ENCODE results near the gene NCK1. TPM values are rescaled to one million over a fixed set of nuclear protein-coding genes. Genes with fewer than 3 reads are reported as not detected.
"Not testable (repeated sequence)": the region's sequence is repeated elsewhere in the genome, so short reads cannot be mapped to it uniquely, and the experiment has no call there.

Gene NCK1
- total RNA-seq, 1 donor from 2014 or later = 22.1 TPM

DNA sequence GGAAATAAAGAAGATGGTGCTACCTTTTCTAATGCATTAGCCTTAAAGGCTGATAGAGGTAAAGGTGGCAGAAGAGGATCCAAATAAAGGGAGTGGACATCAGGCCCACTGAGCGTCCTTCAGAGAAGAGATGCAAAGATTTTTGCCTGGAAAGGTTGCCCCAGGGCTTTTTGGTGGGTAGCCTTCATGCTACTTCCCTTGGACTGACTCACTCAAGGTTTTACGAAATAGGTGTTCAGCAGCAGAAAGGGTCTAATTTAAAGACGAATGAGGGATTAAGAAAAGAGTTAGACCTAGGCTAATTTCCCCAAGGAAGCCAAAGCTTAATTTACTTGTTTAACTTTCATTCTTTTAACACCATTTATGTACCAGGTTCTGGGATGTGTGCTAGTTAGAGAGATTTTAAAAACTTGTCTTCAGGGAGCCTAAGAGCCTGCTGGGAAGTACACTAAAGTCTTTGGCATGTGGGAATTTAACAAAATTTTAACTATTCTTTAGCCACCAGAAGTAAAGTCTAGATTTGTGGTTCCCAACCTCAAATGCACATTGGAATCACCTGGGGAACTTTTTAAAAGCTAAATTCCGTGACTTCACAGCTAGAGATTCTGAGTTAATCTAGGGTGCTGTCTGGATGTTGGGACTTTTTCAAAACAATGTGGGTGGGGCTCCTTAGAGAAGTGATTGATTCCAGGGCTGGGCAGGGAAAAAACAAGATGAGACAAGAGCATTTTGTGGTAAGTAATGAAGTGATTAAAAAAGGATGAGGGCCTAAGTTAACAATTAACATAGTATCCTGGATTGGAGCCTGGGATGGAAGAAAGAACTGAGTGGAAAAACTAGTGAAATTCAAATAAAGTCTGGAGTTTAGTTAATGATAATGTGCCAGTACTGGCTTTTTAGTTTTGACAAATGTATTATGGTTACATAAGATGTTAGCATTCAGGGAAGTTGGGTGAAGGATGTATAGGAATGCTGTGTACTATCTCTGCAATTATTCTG lies 99.1 kb downstream of the NCK1 start:
- intact Hi-C loops (cut with DNase I) = no loop called here
- DNase-seq (ENCODE audit: low spot score) = no peak

GRCh38 chr3:136962927-136963326 lies 100.9 kb downstream of the NCK1 start:
- intact Hi-C loops (cut with DNase I) = no loop called here
- no peak for DNase-seq (ENCODE audit: low spot score)

DNA sequence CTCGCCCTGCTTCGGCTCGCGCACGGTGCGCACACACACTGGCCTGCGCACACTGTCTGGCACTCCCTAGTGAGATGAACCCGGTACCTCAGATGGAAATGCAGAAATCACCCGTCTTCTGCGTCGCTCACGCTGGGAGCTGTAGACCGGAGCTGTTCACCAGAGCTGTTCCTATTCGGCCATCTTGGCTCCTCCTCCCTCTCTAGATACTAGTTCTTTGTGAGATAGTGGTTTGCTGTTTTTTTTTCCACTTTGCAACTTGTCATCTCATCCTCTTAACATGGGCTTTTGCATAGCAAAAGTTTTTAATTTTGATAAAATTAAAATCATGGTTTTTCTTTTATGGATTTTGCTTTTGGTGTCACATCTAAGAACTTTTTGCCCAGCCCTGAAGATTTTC lies 107.5 kb downstream of the NCK1 start:
- not testable (repeated sequence) for DNase-seq (ENCODE audit: low spot score)

DNA sequence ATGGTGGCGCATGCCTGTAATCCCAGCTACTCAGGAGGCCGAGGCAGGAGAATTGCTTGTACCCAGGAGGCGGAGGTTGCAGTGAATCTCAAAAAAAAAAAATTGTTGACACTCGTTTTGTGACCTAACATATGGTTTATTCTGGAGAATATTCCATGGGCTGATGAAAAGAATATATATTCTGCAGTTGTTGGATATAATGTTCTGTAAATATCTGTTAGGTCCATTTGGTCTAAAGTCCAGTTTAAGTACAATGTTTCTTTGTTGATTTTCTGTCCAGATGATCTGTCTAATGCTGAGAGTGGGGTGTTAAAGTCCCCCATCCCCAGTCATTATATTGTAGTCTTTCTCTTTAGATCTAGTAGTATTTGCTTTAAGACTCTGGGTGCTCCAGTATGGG lies 111.3 kb downstream of the NCK1 start:
- no peak for DNase-seq (ENCODE audit: low spot score)
- intact Hi-C loops (cut with DNase I) = no loop called here

More for the DNA sequence above, 107.5 kb downstream of the NCK1 start:
- intact Hi-C loops (cut with DNase I) = not testable (repeated sequence)

DNA sequence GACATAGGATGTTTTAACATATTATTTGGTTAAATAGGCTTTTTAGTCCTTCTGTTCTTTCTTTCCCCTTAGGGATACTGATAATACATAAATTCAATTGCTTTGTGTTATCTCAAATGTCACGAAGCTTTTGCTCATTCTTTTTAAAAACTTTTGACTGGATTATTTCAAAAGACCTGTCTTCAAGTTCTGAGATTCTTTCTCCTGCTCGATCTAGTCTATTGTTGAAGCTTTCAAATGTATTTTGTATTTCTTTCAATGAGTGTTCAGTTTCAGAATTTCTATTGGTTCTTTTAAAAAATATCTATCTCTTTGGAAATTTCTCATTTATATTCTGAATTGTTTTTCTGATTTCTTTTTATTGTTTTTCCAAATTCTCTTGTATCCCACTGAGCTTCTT lies 112.7 kb downstream of the NCK1 start:
- DNase-seq (ENCODE audit: low spot score) = no peak
- intact Hi-C loops (cut with DNase I) = no loop called here

DNA sequence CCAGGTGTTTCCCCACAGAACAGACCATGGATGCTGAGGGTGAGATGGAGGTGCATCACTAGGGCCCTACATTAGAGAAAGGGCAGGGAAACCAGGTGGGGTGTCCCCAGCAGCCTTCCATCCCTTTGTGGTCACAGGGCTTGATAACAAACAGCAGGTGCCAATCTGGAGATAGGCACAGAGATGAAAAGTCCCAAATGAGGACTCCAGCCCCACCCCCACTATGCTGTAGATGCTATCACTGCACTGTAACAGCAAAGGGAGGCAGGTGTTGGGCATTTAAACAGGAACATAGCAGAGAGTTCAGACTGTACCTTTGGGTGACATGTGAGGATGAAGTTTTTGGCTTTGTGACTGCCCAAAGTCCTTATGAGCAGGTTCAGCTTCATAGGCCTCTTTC lies 117.2 kb downstream of the NCK1 start:
- DNase-seq (ENCODE audit: low spot score) = no peak
- intact Hi-C loops (cut with DNase I) = no loop called here

DNA sequence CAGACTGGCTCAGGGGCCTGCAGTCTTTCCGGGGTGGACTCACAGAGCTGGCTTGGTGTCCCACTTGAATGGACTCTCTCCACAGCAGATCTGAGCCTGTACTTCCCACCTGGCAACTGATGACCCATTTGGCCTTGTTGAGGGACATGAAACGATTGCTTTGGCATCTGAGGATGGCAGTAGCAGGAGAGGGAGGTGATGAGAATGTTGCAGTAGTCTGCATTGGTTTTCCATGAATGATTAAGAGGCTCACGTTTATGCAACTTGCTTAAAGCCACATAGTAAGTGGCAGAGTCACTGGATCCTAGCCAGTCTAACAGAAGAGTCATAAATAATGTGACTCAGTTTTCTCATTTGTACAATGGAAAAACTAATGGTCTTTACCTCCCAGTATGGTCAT lies 117.7 kb downstream of the NCK1 start:
- DNase-seq (ENCODE audit: low spot score) = no peak
- intact Hi-C loops (cut with DNase I) = no loop called here

DNA sequence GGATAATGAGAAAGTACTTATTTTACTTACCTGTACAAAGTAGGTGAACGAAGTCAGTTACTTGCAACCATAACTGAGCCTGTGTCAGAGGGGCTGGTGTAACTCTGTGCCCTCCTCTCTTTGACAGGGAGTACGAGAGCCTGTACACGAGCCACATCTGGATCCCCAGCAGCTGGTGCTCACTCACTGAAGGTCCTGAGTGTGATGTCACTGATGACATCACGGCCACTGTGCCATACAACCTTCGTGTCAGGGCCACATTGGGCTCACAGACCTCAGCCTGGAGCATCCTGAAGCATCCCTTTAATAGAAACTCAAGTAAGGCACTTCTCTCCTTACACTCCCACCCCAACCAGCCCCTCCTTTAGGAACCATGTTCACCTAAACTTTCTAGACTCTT lies 120.0 kb downstream of the NCK1 start:
- intact Hi-C loops (cut with DNase I) = no loop called here
- no peak for DNase-seq (ENCODE audit: low spot score)

DNA sequence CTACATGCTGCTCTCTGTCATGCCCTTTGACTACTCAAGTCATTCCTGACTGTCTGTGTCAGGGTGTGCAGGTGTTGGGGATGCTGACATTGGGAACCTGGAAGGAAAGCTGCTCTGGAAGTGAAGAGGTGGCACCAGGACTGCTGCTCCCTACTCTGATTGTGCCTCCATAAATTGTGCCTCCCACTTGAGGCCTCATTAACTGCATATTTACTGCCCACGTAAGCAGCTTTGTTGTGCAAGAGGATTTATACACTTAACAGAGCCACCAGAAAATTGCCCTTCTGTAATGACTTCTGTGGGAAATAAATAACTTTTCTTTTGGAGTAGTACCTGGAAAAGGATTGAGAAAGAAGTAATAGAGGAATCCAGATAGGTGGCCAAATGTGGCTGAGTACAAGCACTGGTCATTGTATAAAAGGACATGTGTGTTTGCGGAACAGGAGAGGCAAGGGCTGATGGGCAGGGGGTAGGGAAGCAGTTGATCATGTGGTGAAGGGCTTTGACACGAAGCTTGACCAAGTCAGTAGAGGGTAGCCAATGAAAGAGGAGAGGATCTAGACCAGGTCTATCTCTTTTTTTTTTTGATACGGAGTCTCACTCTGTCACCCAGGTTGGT lies 120.6 kb downstream of the NCK1 start:
- intact Hi-C loops (cut with DNase I) = no loop called here
- no peak for DNase-seq (ENCODE audit: low spot score)

DNA sequence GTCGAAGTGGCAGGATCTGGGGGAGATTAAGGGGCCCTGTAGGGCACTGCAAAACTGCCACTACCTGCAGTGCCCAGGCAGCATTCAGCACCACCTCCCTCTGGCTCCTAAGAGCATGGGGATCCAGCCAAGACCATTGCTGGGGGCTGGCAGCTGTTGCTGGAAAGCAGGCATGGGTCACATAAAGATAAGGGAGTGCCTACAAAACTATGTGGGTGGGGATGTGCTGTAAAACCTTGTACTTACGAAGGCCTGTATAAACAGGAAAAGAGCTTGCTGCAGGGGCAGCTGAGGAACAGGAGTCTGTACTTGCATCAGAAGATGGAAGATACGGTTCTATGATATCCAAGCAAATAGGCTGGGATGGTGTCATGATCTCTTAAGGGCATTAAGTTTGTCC lies 122.8 kb downstream of the NCK1 start:
- DNase-seq (ENCODE audit: low spot score) = no peak
- intact Hi-C loops (cut with DNase I) = no loop called here

- intact Hi-C loops (cut with DNase I); DNase-seq (ENCODE audit: low spot score): not testable (repeated sequence)
Measured at GRCh38 chr3:136987398-136987980, 125.5 kb downstream of the NCK1 start.

DNA sequence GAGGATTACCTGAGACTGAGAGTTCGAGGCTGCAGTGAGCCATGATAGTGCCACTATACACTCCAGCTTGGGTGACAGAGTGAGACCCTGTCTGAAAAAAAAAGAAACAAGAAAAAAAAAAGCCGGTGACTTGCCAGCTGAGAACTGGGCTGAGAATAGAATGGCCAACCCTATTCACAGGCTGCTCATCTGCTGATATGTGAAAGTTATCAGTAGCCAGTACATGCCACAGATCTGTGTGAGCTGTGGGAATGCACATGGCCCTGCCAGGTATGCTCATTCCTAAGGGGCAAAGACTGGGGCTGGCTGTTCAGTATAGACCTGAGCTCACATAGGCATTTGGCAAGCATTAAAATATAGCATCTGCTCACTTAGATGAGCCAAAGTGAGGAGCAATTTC lies 126.6 kb downstream of the NCK1 start:
- intact Hi-C loops (cut with DNase I) = no loop called here
- no peak for DNase-seq (ENCODE audit: low spot score)

DNA sequence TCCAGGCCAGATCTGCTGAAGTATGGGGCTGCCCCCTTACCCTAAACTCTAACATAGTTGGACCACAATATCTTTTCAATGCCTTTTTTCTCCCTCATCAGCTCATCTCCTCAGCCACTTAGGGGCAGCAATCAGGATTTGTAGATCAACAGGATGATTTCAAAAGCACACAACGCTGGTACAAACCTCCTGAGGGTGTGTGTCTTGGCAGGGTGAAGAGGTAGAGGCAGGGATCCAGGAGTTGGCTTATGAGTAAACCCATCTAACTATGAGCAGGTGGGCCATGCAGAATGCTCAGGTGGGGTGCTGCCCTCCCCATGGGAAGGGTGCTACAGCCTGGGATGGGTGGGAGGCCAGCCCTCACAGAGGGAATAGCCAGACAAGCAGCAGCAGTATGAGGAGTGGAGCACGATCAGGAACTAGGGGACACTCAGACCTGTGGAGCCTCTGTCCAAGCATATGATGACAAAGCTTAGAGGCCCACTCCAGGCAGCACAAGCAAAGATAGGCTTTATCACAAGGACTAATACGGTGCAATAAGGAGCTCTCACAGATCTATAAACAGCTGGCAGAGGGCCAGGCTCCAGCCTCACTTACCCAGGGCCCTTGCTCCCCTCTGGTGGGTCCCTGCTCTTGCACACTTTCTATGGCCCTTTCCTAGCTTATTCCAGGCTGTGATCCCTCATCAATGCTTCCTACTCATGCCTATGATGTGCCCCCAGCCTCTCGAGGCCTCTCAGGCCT lies 127.9 kb downstream of the NCK1 start:
- no peak for DNase-seq (ENCODE audit: low spot score)
- intact Hi-C loops (cut with DNase I) = loop anchor here (10.0 kb wide), 1 partner anchor 125 kb away; the partner anchor contains the start of gene NCK1

GRCh38 chr3:136990826-136991225 lies 128.8 kb downstream of the NCK1 start:
- intact Hi-C loops (cut with DNase I) = loop anchor here (10.0 kb wide), 1 partner anchor 126 kb away; the partner anchor contains the start of gene NCK1
- no peak for DNase-seq (ENCODE audit: low spot score)

- intact Hi-C loops (cut with DNase I) = loop anchor here (10.0 kb wide), 1 partner anchor 127 kb away; the partner anchor contains the start of gene NCK1
- DNase-seq (ENCODE audit: low spot score) = no peak
Measured at GRCh38 chr3:136992115-136992514, 130.1 kb downstream of the NCK1 start.

DNA sequence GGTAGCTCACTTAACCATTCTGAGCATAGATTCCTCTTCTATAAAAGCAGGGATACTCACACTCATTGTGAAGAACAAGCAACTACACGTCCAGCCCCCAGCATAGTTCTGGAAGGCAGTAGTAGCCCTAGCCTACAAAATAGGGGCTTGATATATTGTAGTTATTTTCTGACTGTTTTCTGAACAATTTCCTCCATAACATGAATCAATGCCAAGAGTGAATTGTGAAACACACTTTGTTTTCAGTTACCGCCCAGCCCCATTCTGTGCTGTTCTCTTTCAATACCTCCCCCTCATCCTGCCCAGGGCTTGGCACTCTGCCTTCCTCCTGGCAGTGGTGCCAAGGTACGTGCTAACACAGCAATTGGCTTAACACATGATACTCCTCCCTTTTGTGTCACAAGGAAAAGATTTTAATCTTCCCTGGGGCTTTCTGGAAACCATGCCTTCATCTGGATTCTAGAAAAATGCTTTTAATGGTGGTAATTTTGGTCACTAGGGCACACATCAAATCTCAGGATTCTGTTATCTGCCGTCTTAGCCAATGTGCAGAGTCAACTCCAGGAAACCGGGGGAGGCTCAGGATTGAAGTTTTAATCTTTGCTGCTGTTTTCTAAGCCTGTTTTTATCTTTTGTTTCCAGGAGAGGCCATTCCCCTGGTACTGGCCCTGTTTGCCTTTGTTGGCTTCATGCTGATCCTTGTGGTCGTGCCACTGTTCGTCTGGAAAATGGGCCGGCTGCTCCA lies 132.9 kb downstream of the NCK1 start:
- DNase-seq (ENCODE audit: low spot score) = peak; percentile 84
- intact Hi-C loops (cut with DNase I) = loop anchor here (1.0 to 10.0 kb wide), 5 partner anchors 66 to 243 kb away; partner anchors contain the start of genes NCK1, SLC35G2 and STAG1

DNA sequence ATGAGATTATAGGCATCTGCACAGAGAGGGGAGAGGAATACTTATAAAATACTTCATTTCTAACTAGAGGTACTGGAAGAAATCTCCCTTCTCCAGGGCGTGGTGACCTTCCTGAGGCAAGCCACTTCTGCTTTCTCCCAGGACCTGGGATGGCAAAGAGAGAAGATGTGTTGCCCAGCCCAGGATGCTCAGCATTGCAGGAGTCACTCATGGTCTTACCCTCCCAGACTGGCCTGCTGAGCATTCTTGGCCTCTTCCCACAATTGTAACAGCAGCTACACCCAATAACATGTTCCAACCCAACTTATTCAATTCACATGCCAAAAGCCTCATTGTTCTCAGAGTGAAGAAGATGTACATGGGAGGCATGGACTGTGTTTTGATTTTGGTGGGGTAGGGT lies 133.6 kb downstream of the NCK1 start:
- intact Hi-C loops (cut with DNase I) = loop anchor here (1.0 to 10.0 kb wide), 5 partner anchors 67 to 243 kb away; partner anchors contain the start of genes NCK1, SLC35G2 and STAG1
- no peak for DNase-seq (ENCODE audit: low spot score)

All from cardiac septum (tissue), 1 donor.